Measurements from ENCODE around the gene JPT1.

JPT1 gene

GRCh38 chr17:75086496-75087181, 67.7 kb downstream of the JPT1 start:
- no peak for DNase-seq (ENCODE audit: extremely low read depth, low read depth)
- TF ChIP-seq CTCF (IDR thresholded peaks at IDR 0.05; ENCODE audit: low read depth, low read length, missing control alignments): no peak
- peak overlapping the region; percentile 54; the same call in 1 of the 2 replicates for H3K4me3 ChIP-seq (replicated peaks; ENCODE audit: low read depth, low read length)

Data from HFF-Myc (cell line).